Endothelial cell of umbilical vein (primary cell): ENCODE measurements around the gene POSTN.

ENCODE experiments used
- EZH2 ChIP-seq: IDR thresholded peaks from 2 replicates; pipeline ENCODE4 v1.6.1; 2012; ENCODE audit warnings: borderline replicate concordance, low read depth, mild to moderate bottlenecking, moderate library complexity, low read length, inconsistent platforms; ENCODE audit not compliant: severe bottlenecking
- JUN ChIP-seq: IDR thresholded peaks from 2 replicates; pipeline ENCODE4 v1.6.1; 2011; ENCODE audit warnings: borderline replicate concordance, low read depth; ENCODE audit not compliant: insufficient read length, insufficient read depth
- POLR2A ChIP-seq: IDR thresholded peaks from 2 replicates; pipeline ENCODE4 v1.6.1; 2012; ENCODE audit warnings: low read depth, mild to moderate bottlenecking, control low read depth, low read length
- POLR2AphosphoS5 ChIP-seq: IDR thresholded peaks from 2 replicates; pipeline ENCODE4 v1.6.1; 2012; ENCODE audit warnings: low read depth, mild to moderate bottlenecking, control low read depth, low read length, moderate library complexity; ENCODE audit not compliant: insufficient read depth
- TF ChIP-seq, protein P1 (sequence below), 2 donors: IDR thresholded peaks; 1 replicate in 1 of 2; 2 replicates in 1 of 2; pipeline ENCODE4 v1.5.1; 2011; ENCODE audit warnings: low read length in 2 of 2, mild to moderate bottlenecking in 2 of 2, moderate library complexity in 2 of 2, control low read depth in 1 of 2, inconsistent platforms in 1 of 2, low read depth in 1 of 2; ENCODE audit not compliant: insufficient read depth in 1 of 2; ENCODE audit errors: extremely low read depth in 1 of 2
- TF ChIP-seq, protein P2 (sequence below): IDR thresholded peaks from 2 replicates; pipeline ENCODE4 v1.6.1; 2011; ENCODE audit not compliant: insufficient read depth, insufficient read length

DNA sequence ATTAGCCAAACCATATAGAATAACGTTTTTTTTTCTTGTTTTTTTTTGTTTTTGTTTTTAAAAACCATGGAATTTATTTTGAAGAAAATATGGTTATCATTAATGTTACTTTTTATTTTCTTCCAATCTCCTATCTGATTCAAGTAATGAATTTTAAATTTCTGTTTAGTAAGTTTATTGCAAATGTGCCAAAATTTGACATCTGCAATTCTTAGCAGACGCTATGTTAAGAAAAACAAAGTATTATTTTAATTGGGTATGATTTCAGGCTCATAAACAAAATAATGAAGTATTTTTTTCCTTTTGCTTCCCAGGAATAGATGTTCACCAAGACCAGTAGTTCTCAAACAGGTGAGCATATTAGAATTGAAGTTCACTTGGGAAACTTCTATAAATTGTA, 63.1 kb downstream of the POSTN start:
- no peak for TF ChIP-seq EZH2
- TF ChIP-seq, protein P1, sequence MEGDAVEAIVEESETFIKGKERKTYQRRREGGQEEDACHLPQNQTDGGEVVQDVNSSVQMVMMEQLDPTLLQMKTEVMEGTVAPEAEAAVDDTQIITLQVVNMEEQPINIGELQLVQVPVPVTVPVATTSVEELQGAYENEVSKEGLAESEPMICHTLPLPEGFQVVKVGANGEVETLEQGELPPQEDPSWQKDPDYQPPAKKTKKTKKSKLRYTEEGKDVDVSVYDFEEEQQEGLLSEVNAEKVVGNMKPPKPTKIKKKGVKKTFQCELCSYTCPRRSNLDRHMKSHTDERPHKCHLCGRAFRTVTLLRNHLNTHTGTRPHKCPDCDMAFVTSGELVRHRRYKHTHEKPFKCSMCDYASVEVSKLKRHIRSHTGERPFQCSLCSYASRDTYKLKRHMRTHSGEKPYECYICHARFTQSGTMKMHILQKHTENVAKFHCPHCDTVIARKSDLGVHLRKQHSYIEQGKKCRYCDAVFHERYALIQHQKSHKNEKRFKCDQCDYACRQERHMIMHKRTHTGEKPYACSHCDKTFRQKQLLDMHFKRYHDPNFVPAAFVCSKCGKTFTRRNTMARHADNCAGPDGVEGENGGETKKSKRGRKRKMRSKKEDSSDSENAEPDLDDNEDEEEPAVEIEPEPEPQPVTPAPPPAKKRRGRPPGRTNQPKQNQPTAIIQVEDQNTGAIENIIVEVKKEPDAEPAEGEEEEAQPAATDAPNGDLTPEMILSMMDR (IDR thresholded peaks at IDR 0.05; ENCODE audit: extremely low read depth in 1 of 2, insufficient read depth in 1 of 2, low read depth in 1 of 2, low read length in 2 of 2): no peak
- no peak for TF ChIP-seq POLR2A
- TF ChIP-seq JUN: no peak
- TF ChIP-seq, protein P2, sequence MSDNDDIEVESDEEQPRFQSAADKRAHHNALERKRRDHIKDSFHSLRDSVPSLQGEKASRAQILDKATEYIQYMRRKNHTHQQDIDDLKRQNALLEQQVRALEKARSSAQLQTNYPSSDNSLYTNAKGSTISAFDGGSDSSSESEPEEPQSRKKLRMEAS: no peak
- TF ChIP-seq POLR2AphosphoS5: no peak
